Tibial nerve (tissue), 4 donors: Measurements from ENCODE around the gene RYR1. TPM values are rescaled to one million over a fixed set of nuclear protein-coding genes. Genes with fewer than 3 reads are reported as not detected.

Experiments
- DNase-seq, 2 donors: peaks; one replicate each; pipeline ENCODE4 v3.0.0-alpha.2; 2019; ENCODE audit warnings: low spot score in 2 of 2
- H3K27ac ChIP-seq, 4 donors: fragments of 200-600 bp; sonication (generic) in 3 of 4; one replicate each; pipeline ENCODE4 v1.5.1; 2017 to 2019; ENCODE audit warnings: mild to moderate bottlenecking in 1 of 4
- H3K27me3 ChIP-seq, 2 donors: fragments of 200-600 bp; sonication (generic) in 1 of 2; one replicate each; pipeline versions ENCODE4 v1.5.1 to v1.6.0; 2017 to 2019
- H3K36me3 ChIP-seq, 3 donors: fragments of 200-600 bp; sonication (generic); one replicate each; pipeline ENCODE4 v1.5.1; 2018 to 2019
- H3K4me1 ChIP-seq, 4 donors: fragments of 200-600 bp; sonication (generic) in 3 of 4; one replicate each; pipeline ENCODE4 v1.5.1; 2017 to 2019
- H3K4me3 ChIP-seq, 4 donors: fragments of 200-600 bp; sonication (generic) in 3 of 4; one replicate each; pipeline ENCODE4 v1.5.1; 2017 to 2019; ENCODE audit warnings: mild to moderate bottlenecking in 1 of 4, moderate library complexity in 1 of 4
- H3K9me3 ChIP-seq, 4 donors: fragments of 200-600 bp; sonication (generic) in 3 of 4; one replicate each; pipeline ENCODE4 v1.5.1; 2017 to 2019
- EP300 ChIP-seq, 2 donors: sonication (generic); formaldehyde crosslinking; IDR thresholded peaks; one replicate each; pipeline ENCODE4 v1.6.1; 2017; ENCODE audit warnings: antibody characterized with exemption in 2 of 2, mild to moderate bottlenecking in 1 of 2
- POLR2A ChIP-seq, 2 donors: fragments of 450-650 bp; IDR thresholded peaks; one replicate each; pipeline ENCODE4 v1.6.1; 2017; ENCODE audit warnings: antibody characterized with exemption in 2 of 2, mild to moderate bottlenecking in 2 of 2, moderate library complexity in 2 of 2
- WGBS, 2 donors: methylation state at CpG; one replicate each; pipeline ENCODE4 v1.1.5; 2018; 5-methylcytosine and 5-hydroxymethylcytosine counted together
- total RNA-seq, 4 donors: library from RNA; depleted of rRNA; stranded (reverse); fragments of >200 nt; gene quantifications; one replicate each; pipeline ENCODE4 v1.1.0, GENCODE V29; 2016
- TF ChIP-seq, protein P1 (sequence below), 5 experiments: fragments of 200-600 bp in 3 of 5; fragments of 450-650 bp in 2 of 5; sonication (generic) in 3 of 5; IDR thresholded peaks; one replicate each; pipeline ENCODE4 v1.5.1; 2016 to 2019; ENCODE audit warnings: antibody characterized with exemption in 5 of 5, mild to moderate bottlenecking in 3 of 5, moderate library complexity in 2 of 5

Gene RYR1
- total RNA-seq, 4 donors from 2014 or later: 5.7 to 18.1 (median 12.0) TPM

DNA sequence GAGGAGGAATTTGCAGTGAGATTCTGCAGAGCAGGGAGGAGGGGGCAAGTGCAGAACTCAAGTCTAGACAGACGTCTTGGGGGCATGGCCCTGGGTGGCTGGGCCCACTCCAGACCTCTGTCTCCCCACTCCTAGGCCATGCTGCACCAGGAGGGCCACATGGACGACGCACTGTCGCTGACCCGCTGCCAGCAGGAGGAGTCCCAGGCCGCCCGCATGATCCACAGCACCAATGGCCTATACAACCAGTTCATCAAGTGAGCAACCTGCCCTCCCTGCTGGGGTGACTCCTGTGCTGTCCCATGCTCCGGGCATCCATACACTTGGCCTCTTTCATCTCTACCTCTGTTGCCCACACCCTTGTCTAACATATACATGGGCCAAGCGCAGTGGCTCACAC, 18.1 kb downstream of the RYR1 start:
- 84 to 85% methylated on average over 5 to 9 of the region's 9 CpGs for WGBS, 2 donors
- TF ChIP-seq, protein P1, sequence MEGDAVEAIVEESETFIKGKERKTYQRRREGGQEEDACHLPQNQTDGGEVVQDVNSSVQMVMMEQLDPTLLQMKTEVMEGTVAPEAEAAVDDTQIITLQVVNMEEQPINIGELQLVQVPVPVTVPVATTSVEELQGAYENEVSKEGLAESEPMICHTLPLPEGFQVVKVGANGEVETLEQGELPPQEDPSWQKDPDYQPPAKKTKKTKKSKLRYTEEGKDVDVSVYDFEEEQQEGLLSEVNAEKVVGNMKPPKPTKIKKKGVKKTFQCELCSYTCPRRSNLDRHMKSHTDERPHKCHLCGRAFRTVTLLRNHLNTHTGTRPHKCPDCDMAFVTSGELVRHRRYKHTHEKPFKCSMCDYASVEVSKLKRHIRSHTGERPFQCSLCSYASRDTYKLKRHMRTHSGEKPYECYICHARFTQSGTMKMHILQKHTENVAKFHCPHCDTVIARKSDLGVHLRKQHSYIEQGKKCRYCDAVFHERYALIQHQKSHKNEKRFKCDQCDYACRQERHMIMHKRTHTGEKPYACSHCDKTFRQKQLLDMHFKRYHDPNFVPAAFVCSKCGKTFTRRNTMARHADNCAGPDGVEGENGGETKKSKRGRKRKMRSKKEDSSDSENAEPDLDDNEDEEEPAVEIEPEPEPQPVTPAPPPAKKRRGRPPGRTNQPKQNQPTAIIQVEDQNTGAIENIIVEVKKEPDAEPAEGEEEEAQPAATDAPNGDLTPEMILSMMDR (IDR thresholded peaks at IDR 0.05): no peak
- TF ChIP-seq EP300 (IDR thresholded peaks at IDR 0.05) (no peak), POLR2A (IDR thresholded peaks at IDR 0.05) (no peak)
- no peak for DNase-seq
- Histone ChIP-seq H3K36me3 (no peaks in the 10 kb centered on the region), H3K27me3 (no peaks in the 10 kb centered on the region), H3K4me1 (no peaks in the 10 kb centered on the region), H3K4me3 (no peak overlapping the region), H3K9me3 (no peaks in the 10 kb centered on the region), H3K27ac (no peak overlapping the region)

GRCh38 chr19:38452430-38453366, 19.2 kb downstream of the RYR1 start:
- no peak overlapping the region for H3K4me3 ChIP-seq
- H3K36me3 ChIP-seq: no peaks in the 10 kb centered on the region
- no peaks in the 10 kb centered on the region for H3K4me1 ChIP-seq
- H3K27me3 ChIP-seq: no peaks in the 10 kb centered on the region
- WGBS, 2 donors: 71 to 81% methylated on average over 34 to 45 of the region's 45 CpGs
- no peak for TF ChIP-seq POLR2A (IDR thresholded peaks at IDR 0.05)
- no peak for TF ChIP-seq EP300 (IDR thresholded peaks at IDR 0.05)
- TF ChIP-seq, protein P1 (IDR thresholded peaks at IDR 0.05): no peak
- no peak overlapping the region for H3K27ac ChIP-seq
- H3K9me3 ChIP-seq: no peaks in the 10 kb centered on the region
- no peak for DNase-seq

- 73 to 81% methylated on average over 3 of the region's 3 CpGs for WGBS, 2 donors
- no peaks in the 10 kb centered on the region for H3K36me3 ChIP-seq
- no peak for TF ChIP-seq POLR2A (IDR thresholded peaks at IDR 0.05)
- TF ChIP-seq EP300 (IDR thresholded peaks at IDR 0.05): no peak
- TF ChIP-seq, protein P1 (IDR thresholded peaks at IDR 0.05): no peak
- no peaks in the 10 kb centered on the region for H3K27me3 ChIP-seq
- no peak for DNase-seq
- H3K4me1 ChIP-seq: no peaks in the 10 kb centered on the region
- no peak overlapping the region for H3K4me3 ChIP-seq
- no peak overlapping the region for H3K27ac ChIP-seq
- H3K9me3 ChIP-seq: no peaks in the 10 kb centered on the region
Measured at GRCh38 chr19:38453596-38453995, 20.1 kb downstream of the RYR1 start.

DNA sequence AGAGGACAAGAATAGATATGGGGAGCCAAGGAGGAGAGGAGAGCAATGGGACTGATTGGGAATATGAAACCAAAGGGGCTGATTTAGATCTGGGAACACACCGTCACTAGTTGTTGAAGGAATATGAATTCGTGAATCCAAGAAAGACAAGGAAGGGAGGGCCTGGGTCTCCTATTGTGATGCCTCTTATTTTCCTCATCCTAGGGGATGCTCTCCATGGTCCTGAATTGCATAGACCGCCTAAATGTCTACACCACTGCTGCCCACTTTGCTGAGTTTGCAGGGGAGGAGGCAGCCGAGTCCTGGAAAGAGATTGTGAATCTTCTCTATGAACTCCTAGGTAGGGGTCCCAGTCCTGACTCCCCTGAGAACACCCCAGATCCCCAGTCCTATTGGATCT, 21.5 kb downstream of the RYR1 start:
- Histone ChIP-seq H3K27ac (no peak overlapping the region), H3K36me3 (no peaks in the 10 kb centered on the region), H3K9me3 (no peaks in the 10 kb centered on the region), H3K4me3 (no peak overlapping the region), H3K27me3 (no peaks in the 10 kb centered on the region), H3K4me1 (no peaks in the 10 kb centered on the region)
- TF ChIP-seq, protein P1 (IDR thresholded peaks at IDR 0.05): no peak
- no peak for TF ChIP-seq POLR2A (IDR thresholded peaks at IDR 0.05)
- no peak for TF ChIP-seq EP300 (IDR thresholded peaks at IDR 0.05)
- DNase-seq: no peak
- WGBS, 2 donors: 29 to 46% methylated on average over 4 of the region's 4 CpGs

- no peak overlapping the region for H3K27ac ChIP-seq
- no peaks in the 10 kb centered on the region for H3K27me3 ChIP-seq
- no peaks in the 10 kb centered on the region for H3K9me3 ChIP-seq
- no peaks in the 10 kb centered on the region for H3K36me3 ChIP-seq
- H3K4me1 ChIP-seq: no peaks in the 10 kb centered on the region
- DNase-seq: no peak
- TF ChIP-seq, protein P1 (IDR thresholded peaks at IDR 0.05): no peak
- TF ChIP-seq POLR2A (IDR thresholded peaks at IDR 0.05) (no peak), EP300 (IDR thresholded peaks at IDR 0.05) (no peak)
- 60 to 73% methylated on average over 5 of the region's 5 CpGs for WGBS, 2 donors
- H3K4me3 ChIP-seq: no peak overlapping the region
Measured at GRCh38 chr19:38457202-38457601, 23.7 kb downstream of the RYR1 start.
